ENCODE results near the gene IFT22. TPM values are rescaled to one million over a fixed set of nuclear protein-coding genes. Genes with fewer than 3 reads are reported as not detected.
"Not testable (repeated sequence)": the region's sequence is repeated elsewhere in the genome, so short reads cannot be mapped to it uniquely, and the experiment has no call there.

IFT22 gene
- total RNA-seq, 1 donor from 2014 or later: 37.3 TPM

GRCh38 chr7:101363734-101364374, 42.2 kb upstream of the IFT22 start:
- TF ChIP-seq CTCF (IDR thresholded peaks at IDR 0.05; ENCODE audit: insufficient read depth, low read length, poor library complexity, severe bottlenecking): peak; percentile 72
- peaks cover 16% of the 10 kb centered on the region for H3K27me3 ChIP-seq (ENCODE audit: control insufficient read depth, insufficient read depth, low read length)
- H3K4me3 ChIP-seq (ENCODE audit: low read depth, low read length): peak overlapping the region; percentile 48
- no peaks in the 10 kb centered on the region for H3K36me3 ChIP-seq (ENCODE audit: control insufficient read depth, insufficient read depth, low read length)
- DNase-seq (ENCODE audit: low read depth): no peak

- no peak for DNase-seq (ENCODE audit: low read depth)
- H3K36me3 ChIP-seq (ENCODE audit: control insufficient read depth, insufficient read depth, low read length): no peaks in the 10 kb centered on the region
- peak overlapping the region; percentile 48 for H3K4me3 ChIP-seq (ENCODE audit: low read depth, low read length)
- no peak for TF ChIP-seq CTCF (IDR thresholded peaks at IDR 0.05; ENCODE audit: insufficient read depth, low read length, poor library complexity, severe bottlenecking)
- H3K27me3 ChIP-seq (ENCODE audit: control insufficient read depth, insufficient read depth, low read length): peaks cover 16% of the 10 kb centered on the region
These were observed 41.7 kb upstream of the IFT22 start for GRCh38 chr7:101363196-101363733.

GRCh38 chr7:101362334-101363195, 41.0 kb upstream of the IFT22 start, which contains the start of gene COL26A1:
TSS of gene COL26A1 (plus strand) at chr7:101362875. CDS start at chr7:101363033, 158 bp downstream.
- no peak for DNase-seq (ENCODE audit: low read depth)
- peaks cover 16% of the 10 kb centered on the region for H3K27me3 ChIP-seq (ENCODE audit: control insufficient read depth, insufficient read depth, low read length)
- no peaks in the 10 kb centered on the region for H3K36me3 ChIP-seq (ENCODE audit: control insufficient read depth, insufficient read depth, low read length)
- TF ChIP-seq CTCF (IDR thresholded peaks at IDR 0.05; ENCODE audit: insufficient read depth, low read length, poor library complexity, severe bottlenecking): no peak
- peak within 1 kb of the TSS; percentile 48 for H3K4me3 ChIP-seq (ENCODE audit: low read depth, low read length)

- H3K4me3 ChIP-seq (ENCODE audit: low read depth, low read length): no peak overlapping the region
- no peak for TF ChIP-seq CTCF (IDR thresholded peaks at IDR 0.05; ENCODE audit: insufficient read depth, low read length, poor library complexity, severe bottlenecking)
- DNase-seq (ENCODE audit: low read depth): no peak
- no peaks in the 10 kb centered on the region for H3K36me3 ChIP-seq (ENCODE audit: control insufficient read depth, insufficient read depth, low read length)
- H3K27me3 ChIP-seq (ENCODE audit: control insufficient read depth, insufficient read depth, low read length): peaks cover 2% of the 10 kb centered on the region
These were observed 35.8 kb upstream of the IFT22 start for GRCh38 chr7:101357433-101357832.

GRCh38 chr7:101352920-101353308, 31.3 kb upstream of the IFT22 start:
- H3K4me3 ChIP-seq (ENCODE audit: low read depth, low read length): no peak overlapping the region
- no peaks in the 10 kb centered on the region for H3K36me3 ChIP-seq (ENCODE audit: control insufficient read depth, insufficient read depth, low read length)
- TF ChIP-seq CTCF (IDR thresholded peaks at IDR 0.05; ENCODE audit: insufficient read depth, low read length, poor library complexity, severe bottlenecking): no peak
- H3K27me3 ChIP-seq (ENCODE audit: control insufficient read depth, insufficient read depth, low read length): no peaks in the 10 kb centered on the region
- no peak for DNase-seq (ENCODE audit: low read depth)

- DNase-seq (ENCODE audit: low read depth); H3K4me3 ChIP-seq (ENCODE audit: low read depth, low read length); H3K36me3 ChIP-seq (ENCODE audit: control insufficient read depth, insufficient read depth, low read length); H3K27me3 ChIP-seq (ENCODE audit: control insufficient read depth, insufficient read depth, low read length): not testable (repeated sequence)
These were observed 27.7 kb upstream of the IFT22 start for GRCh38 chr7:101349300-101349699.

GRCh38 chr7:101348456-101349067, 26.9 kb upstream of the IFT22 start:
- DNase-seq (ENCODE audit: low read depth); H3K36me3 ChIP-seq (ENCODE audit: control insufficient read depth, insufficient read depth, low read length); H3K27me3 ChIP-seq (ENCODE audit: control insufficient read depth, insufficient read depth, low read length); H3K4me3 ChIP-seq (ENCODE audit: low read depth, low read length): not testable (repeated sequence)
